Endometrial microvascular endothelial cells (primary cell): ENCODE results near the gene HCFC2. TPM values are rescaled to one million over a fixed set of nuclear protein-coding genes. Genes with fewer than 3 reads are reported as not detected.
"Not testable (repeated sequence)": the region's sequence is repeated elsewhere in the genome, so short reads cannot be mapped to it uniquely, and the experiment has no call there.

Experiments
- in situ Hi-C: cut with HindIII; loops from 2 replicates; pipeline ENCODE4 v1.10.0; 2017; ENCODE audit warnings: low sequenced_read_pairs, low pct_unique_long_range_greater_than_20kb; ENCODE audit errors: inconsistent ontology term
- total RNA-seq: library from RNA; depleted of rRNA; stranded (reverse); fragments of >200 nt; gene quantifications from one replicate; pipeline ENCODE4 v1.2.3, GENCODE V29; 2015; ENCODE audit errors: inconsistent ontology term

Gene HCFC2
- total RNA-seq: 17.2 TPM

GRCh38 chr12:104064031-104064841 lies at the start of gene HCFC2:
HCFC2 (plus strand) TSS chr12:104064531; CDS start chr12:104064561, 30 bp downstream.
- in situ Hi-C loops: no loop called here

GRCh38 chr12:104021862-104022261 lies 42.5 kb upstream of the HCFC2 start:
- in situ Hi-C loops: not testable (repeated sequence)

- in situ Hi-C loops: no loop called here
Observed at GRCh38 chr12:104022786-104023185, 41.5 kb upstream of the HCFC2 start.

GRCh38 chr12:104023710-104024109 lies 40.6 kb upstream of the HCFC2 start:
- in situ Hi-C loops: no loop called here

DNA sequence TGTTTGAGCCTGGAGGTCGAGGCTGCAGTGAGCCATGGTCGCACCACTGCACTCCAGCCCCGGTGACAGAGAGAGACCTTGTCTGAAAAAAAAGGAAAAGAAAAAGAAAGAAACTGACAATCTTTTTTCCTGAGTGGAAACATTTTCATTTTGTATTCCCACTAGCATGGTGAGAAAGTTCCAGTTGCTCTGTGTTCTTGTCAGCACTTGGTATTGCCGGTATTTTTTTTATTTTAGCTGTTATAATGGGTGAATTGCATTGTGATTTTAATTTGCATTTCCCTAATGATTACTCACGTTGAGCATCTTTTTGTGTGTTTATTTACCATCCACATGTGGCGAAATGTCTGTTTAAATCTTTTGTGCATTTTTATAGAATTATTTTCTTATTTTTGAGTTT lies 40.0 kb upstream of the HCFC2 start:
- in situ Hi-C loops: no loop called here

GRCh38 chr12:104025771-104026170 lies 38.6 kb upstream of the HCFC2 start:
- in situ Hi-C loops: no loop called here

- in situ Hi-C loops: no loop called here
Observed at GRCh38 chr12:104026841-104027599, 37.3 kb upstream of the HCFC2 start.

DNA sequence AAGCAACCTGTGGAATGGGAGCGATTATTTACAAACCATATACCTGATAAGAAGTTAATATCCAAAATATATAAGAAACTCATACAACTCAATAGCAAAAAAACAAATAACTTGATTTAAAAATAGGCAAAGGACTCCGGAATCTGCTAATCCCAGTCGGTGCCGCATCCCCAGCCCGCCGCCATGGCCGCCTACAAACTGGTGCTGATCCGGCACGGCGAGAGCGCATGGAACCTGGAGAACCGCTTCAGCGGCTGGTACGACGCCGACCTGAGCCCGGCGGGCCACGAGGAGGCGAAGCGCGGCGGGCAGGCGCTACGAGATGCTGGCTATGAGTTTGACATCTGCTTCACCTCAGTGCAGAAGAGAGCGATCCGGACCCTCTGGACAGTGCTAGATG lies 33.7 kb upstream of the HCFC2 start:
- in situ Hi-C loops: not testable (repeated sequence)

DNA sequence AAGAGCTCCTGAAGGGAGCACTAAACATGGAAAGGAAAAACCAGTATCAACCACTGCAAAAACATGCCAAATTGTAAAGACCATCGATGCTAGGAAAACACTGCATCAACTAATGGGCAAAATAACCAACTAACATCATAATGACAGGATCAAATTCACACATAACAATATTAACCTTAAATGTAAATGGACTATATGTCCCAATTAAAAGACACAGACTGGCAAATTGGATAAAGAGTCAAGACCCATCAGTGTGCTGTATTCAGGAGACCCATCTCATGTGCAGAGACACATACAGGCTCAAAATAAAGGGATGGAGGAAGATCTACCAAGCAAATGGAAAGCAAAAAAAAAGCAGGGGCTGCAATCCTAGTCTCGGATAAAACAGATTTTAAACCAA lies 28.2 kb upstream of the HCFC2 start:
- in situ Hi-C loops: not testable (repeated sequence)

DNA sequence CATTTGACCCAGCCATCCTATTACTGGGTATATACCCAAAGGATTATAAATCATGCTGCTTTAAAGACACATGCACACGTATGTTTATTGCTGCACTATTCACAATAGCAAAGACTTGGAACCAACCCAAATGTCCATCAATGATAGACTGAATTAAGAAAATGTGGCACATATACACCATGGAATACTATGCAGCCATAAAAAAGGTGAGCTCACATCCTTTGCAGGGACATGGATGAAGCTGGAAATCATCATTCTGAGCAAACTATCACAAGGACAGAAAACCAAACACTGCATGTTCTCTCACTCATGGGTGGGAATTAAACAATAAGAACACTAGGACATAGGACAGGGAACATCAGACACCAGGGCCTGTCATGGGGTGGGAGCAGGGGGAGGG lies 24.6 kb upstream of the HCFC2 start:
- in situ Hi-C loops: not testable (repeated sequence)

DNA sequence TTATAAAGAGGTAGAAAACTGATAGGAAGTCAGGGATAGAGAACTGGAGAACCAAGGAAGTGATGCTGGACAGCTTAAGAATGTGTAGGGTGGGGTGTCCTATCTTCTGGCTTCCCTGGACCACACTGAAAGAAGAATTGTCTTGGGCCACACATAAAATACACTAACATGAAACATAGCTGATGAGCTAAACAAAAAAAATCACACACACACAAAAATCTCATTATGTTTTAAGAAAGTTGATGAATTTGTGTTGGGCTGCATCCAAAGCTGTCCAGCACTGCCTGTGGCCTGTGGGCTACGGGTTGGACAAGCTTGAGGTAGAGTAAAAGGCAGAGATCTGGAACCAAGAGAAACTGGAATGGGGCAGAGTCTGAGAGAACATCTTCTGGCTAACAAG lies 21.8 kb upstream of the HCFC2 start:
- in situ Hi-C loops: no loop called here

GRCh38 chr12:104044158-104044557 lies 20.2 kb upstream of the HCFC2 start:
- in situ Hi-C loops: no loop called here

- in situ Hi-C loops: no loop called here
Observed at GRCh38 chr12:104046306-104046705, 18.0 kb upstream of the HCFC2 start.

- in situ Hi-C loops: no loop called here
Observed at GRCh38 chr12:104048162-104048561, 16.2 kb upstream of the HCFC2 start.

- in situ Hi-C loops: no loop called here
Observed at GRCh38 chr12:104048811-104049210, 15.5 kb upstream of the HCFC2 start.

- in situ Hi-C loops: no loop called here
Observed at GRCh38 chr12:104049278-104049902, 14.9 kb upstream of the HCFC2 start.

- in situ Hi-C loops: no loop called here
Observed at GRCh38 chr12:104049903-104050356, 14.4 kb upstream of the HCFC2 start, which contains the start of gene GLT8D2. GLT8D2 (minus strand) TSS chr12:104050187; CDS start chr12:104019648, 30,539 bp downstream.

DNA sequence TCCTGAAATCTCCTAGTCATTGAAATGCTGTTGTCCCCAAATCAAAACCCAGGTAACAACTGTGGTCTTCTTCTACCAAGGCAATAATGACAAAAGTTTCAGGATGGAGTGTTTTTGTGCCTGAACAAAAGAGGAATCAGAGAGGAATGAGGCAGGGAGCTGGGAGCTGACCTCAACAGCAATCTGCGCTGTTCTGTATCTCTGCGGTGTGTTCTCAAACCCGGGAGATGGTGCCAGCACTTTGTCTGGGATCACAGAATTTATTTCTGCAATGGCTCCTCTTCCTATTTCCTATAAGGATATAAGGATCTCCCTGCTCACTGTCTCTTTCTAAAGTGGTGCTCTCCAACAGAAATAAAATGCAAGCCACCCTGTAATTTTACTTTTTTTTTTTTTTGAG lies 13.9 kb upstream of the HCFC2 start:
- in situ Hi-C loops: no loop called here

DNA sequence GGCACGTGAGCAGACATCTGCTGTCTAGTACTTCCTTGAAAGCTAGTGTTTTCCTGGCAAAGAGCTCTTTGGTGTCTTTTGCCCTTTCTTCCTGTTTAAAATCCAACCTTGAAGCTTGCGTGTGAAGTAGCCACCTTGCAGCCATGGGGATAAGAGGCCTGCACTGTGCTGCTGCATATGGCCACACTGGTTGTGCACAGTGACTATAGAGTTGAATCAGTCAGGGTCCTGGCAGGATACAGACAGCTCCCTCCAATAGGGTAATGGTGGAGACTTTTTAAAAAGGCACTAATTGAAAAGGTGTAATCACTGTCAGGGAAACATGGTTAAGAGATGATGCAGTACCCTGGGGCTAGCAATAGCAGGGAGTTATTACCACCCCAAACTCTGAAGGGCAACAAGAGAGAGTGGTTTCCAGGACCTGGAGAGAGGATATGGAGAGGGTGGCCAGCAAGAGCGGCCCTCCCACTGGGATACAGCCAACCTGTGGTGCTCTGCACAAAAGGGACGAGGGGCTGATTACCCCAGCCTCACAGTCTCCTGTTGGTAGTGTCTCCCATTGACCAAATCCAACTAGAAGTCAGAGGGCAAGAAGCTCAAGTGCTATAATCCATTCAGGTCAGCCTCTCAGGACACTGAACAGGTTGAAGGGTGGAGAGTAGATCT lies 9.5 kb upstream of the HCFC2 start:
- in situ Hi-C loops: no loop called here
